ENCODE results near the gene PTRH1. TPM values are rescaled to one million over a fixed set of nuclear protein-coding genes. Genes with fewer than 3 reads are reported as not detected.

Gene PTRH1
- total RNA-seq, 1 experiment from 2014 or later = 21.8 TPM

DNA sequence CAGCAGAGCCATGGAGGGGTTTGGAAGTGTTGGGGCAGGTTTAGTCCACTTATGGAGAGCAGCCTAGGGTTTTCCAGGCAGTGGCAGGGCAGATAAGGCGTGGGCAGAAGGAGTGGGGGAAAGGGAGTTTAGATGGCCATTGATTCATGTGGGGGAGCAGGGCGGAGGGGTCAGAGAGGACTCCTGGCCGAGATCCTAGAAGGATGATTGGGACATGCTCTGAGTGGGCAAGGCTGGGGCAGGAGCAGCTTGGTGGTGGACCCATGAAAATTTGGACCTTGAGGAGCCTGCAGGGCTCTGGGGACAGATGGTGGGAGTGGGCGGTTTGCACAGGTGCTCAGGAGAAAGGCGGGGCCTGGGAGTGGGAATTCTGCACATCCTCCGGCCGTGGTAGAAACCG, 37.7 kb upstream of the PTRH1 start:
- ChIA-PET CTCF (no interaction called here), RAD21 (ENCODE audit: low non-redundant PET in 1 of 2, low total read pairs in 2 of 2, uncharacterized antibody in 2 of 2, unreplicated experiment in 2 of 2) (no interaction called here), POLR2A (no interaction called here)
- no peaks in the 10 kb centered on the region for H3K9me2 ChIP-seq (ENCODE audit: insufficient read depth)
- BruUV-seq (replicated peaks) = no TSS peak
- no peaks in the 10 kb centered on the region for H3K4me1 ChIP-seq (ENCODE audit: control insufficient read depth in 1 of 2, insufficient read depth in 2 of 2, low read length in 2 of 2)
- no peak overlapping the region for H3K27ac ChIP-seq (ENCODE audit: low read depth, low read length)
- H4K20me1 ChIP-seq (ENCODE audit: insufficient read depth) = no peaks in the 10 kb centered on the region
- TF ChIP-seq, protein P1, sequence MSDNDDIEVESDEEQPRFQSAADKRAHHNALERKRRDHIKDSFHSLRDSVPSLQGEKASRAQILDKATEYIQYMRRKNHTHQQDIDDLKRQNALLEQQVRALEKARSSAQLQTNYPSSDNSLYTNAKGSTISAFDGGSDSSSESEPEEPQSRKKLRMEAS (IDR thresholded peaks at IDR 0.05) = no peak
- TF ChIP-seq ZFX (IDR thresholded peaks at IDR 0.05) (no peak), SIN3A (IDR thresholded peaks at IDR 0.05; ENCODE audit: low read depth) (no peak), ATF3 (IDR thresholded peaks at IDR 0.05) (no peak), SRF (IDR thresholded peaks at IDR 0.05; ENCODE audit: low read depth) (no peak), TCF7L2 (IDR thresholded peaks at IDR 0.05; ENCODE audit: borderline replicate concordance, extremely low read depth, insufficient read depth, insufficient read length) (no peak), ZNF274 (IDR thresholded peaks at IDR 0.05; ENCODE audit: low read depth, low read length) (no peak), EGR1 (IDR thresholded peaks at IDR 0.05; ENCODE audit: low read depth) (no peak), ELF1 (IDR thresholded peaks at IDR 0.05; ENCODE audit: borderline replicate concordance, low read depth) (no peak), RAD21 (IDR thresholded peaks at IDR 0.05; ENCODE audit: low read depth) (no peak), SP1 (IDR thresholded peaks at IDR 0.05; ENCODE audit: low read depth) (no peak), CBX3 (IDR thresholded peaks at IDR 0.05; ENCODE audit: low read depth) (no peak), POLR2AphosphoS5 (IDR thresholded peaks at IDR 0.05; ENCODE audit: low read depth, low read length) (no peak), POLR2A (IDR thresholded peaks at IDR 0.05; ENCODE audit: borderline replicate concordance, extremely low read depth, insufficient read depth, insufficient read length) (no peak), CEBPB (IDR thresholded peaks at IDR 0.05; ENCODE audit: low read depth) (no peak), CTCF (IDR thresholded peaks at IDR 0.05 in 2 of 3, conservative IDR thresholded peaks at IDR 0.05 in 1 of 3; ENCODE audit: borderline replicate concordance in 1 of 3, insufficient read depth in 1 of 3, low read depth in 2 of 3, low read length in 2 of 3) (no peak), EZH2phosphoT487 (IDR thresholded peaks at IDR 0.05; ENCODE audit: borderline replicate concordance) (no peak), REST (IDR thresholded peaks at IDR 0.05; ENCODE audit: low read depth) (no peak), FOSL1 (IDR thresholded peaks at IDR 0.05; ENCODE audit: low read depth) (no peak), JUND (IDR thresholded peaks at IDR 0.05) (no peak)
- H3K27me3 ChIP-seq (ENCODE audit: insufficient read depth, low read length) = no peaks in the 10 kb centered on the region
- ATAC-seq (no peak), DNase-seq (ENCODE audit: low read depth, low spot score) (no peak)
- H3K36me3 ChIP-seq (ENCODE audit: control insufficient read depth in 1 of 2, insufficient read depth in 2 of 2, low read length in 2 of 2) = no peaks in the 10 kb centered on the region
- no peaks in the 10 kb centered on the region for H3K79me2 ChIP-seq (ENCODE audit: insufficient read depth, low read length)
- no peaks in the 10 kb centered on the region for H3K9me3 ChIP-seq (ENCODE audit: control insufficient read depth in 1 of 2, insufficient read depth in 1 of 2, low read depth in 1 of 2, low read length in 2 of 2)
- H3K4me3 ChIP-seq (replicated peaks in 1 of 2; ENCODE audit: low read depth in 1 of 2, low read length in 2 of 2) = no peak overlapping the region
- H3K9ac ChIP-seq (ENCODE audit: low read length) = no peak overlapping the region
- no peak overlapping the region for H2AFZ ChIP-seq (ENCODE audit: low read depth, low read length, poor library complexity, severe bottlenecking)
- intact Hi-C loops (cut with micrococcal nuclease) = no loop called here
- H3K4me2 ChIP-seq (ENCODE audit: low read length) = no peak overlapping the region
